Measurements from ENCODE around the gene FAM53A. TPM values are rescaled to one million over a fixed set of nuclear protein-coding genes. Genes with fewer than 3 reads are reported as not detected.

The FAM53A gene
- total RNA-seq, 1 experiment from 2014 or later, result 3.1 TPM

- Histone ChIP-seq H3K4me3 (ENCODE audit: low read length) (peak overlapping the region; percentile 9; the same call in 1 of the 2 replicates), H2AFZ (ENCODE audit: low read length) (peak overlapping the region; percentile 57; the same call in 1 of the 2 replicates), H3K79me2 (ENCODE audit: low read length) (no peaks in the 10 kb centered on the region), H3K36me3 (ENCODE audit: low read depth, low read length) (no peaks in the 10 kb centered on the region), H3K9me2 (replicated peaks; ENCODE audit: low read length) (no peaks in the 10 kb centered on the region), H3K27me3 (ENCODE audit: low read length) (no peaks in the 10 kb centered on the region), H3K4me1 (ENCODE audit: insufficient read depth, low read length) (peaks cover 19% of the 10 kb centered on the region; the same call in 1 of the 2 replicates), H3K4me2 (ENCODE audit: low read length) (peak overlapping the region; percentile 71), H3K9me3 (ENCODE audit: low read length) (no peaks in the 10 kb centered on the region), H4K20me1 (ENCODE audit: low read length) (no peaks in the 10 kb centered on the region), H3K9ac (ENCODE audit: low read length) (no peak overlapping the region), H3F3A (ENCODE audit: low read length, unreplicated experiment) (no peaks in the 10 kb centered on the region), H3K27ac (ENCODE audit: low read length) (no peak overlapping the region)
- TF ChIP-seq EZH2phosphoT487 (IDR thresholded peaks at IDR 0.05; ENCODE audit: borderline replicate concordance, low read length) (no peak), CTCF (conservative IDR thresholded peaks at IDR 0.05; ENCODE audit: low read depth, low read length) (peak; percentile 58)
- POLR2A ChIA-PET (ENCODE audit: unreplicated experiment), result no interaction called here
- peak; percentile 53 for DNase-seq
- intact Hi-C loops (cut with micrococcal nuclease), result no loop called here
- CTCF ChIA-PET, result no interaction called here
- no TSS peak for BruUV-seq (replicated peaks)
- ATAC-seq, result peak; percentile 84
Measured at GRCh38 chr4:1604706-1605205, 79.4 kb downstream of the FAM53A start.

GRCh38 chr4:1604181-1604705, 79.9 kb downstream of the FAM53A start:
- TF ChIP-seq EZH2phosphoT487 (IDR thresholded peaks at IDR 0.05; ENCODE audit: borderline replicate concordance, low read length), result no peak
- TF ChIP-seq EZH2 (IDR thresholded peaks at IDR 0.05; ENCODE audit: low read length, unreplicated experiment), result no peak
- no peak for TF ChIP-seq CTCF (conservative IDR thresholded peaks at IDR 0.05; ENCODE audit: low read depth, low read length)
- Histone ChIP-seq H3K9me2 (replicated peaks; ENCODE audit: low read length) (no peaks in the 10 kb centered on the region), H3K36me3 (ENCODE audit: low read depth, low read length) (no peaks in the 10 kb centered on the region), H4K20me1 (ENCODE audit: low read length) (no peaks in the 10 kb centered on the region), H3K4me1 (ENCODE audit: insufficient read depth, low read length) (peaks cover 19% of the 10 kb centered on the region; the same call in 1 of the 2 replicates), H3K9me3 (ENCODE audit: low read length) (no peaks in the 10 kb centered on the region), H3F3A (ENCODE audit: low read length, unreplicated experiment) (no peaks in the 10 kb centered on the region), H2AFZ (ENCODE audit: low read length) (no peak overlapping the region), H3K9ac (ENCODE audit: low read length) (no peak overlapping the region), H3K27me3 (ENCODE audit: low read length) (no peaks in the 10 kb centered on the region), H3K4me3 (ENCODE audit: low read length) (no peak overlapping the region), H3K79me2 (ENCODE audit: low read length) (no peaks in the 10 kb centered on the region), H3K4me2 (ENCODE audit: low read length) (peak overlapping the region; percentile 71), H3K27ac (ENCODE audit: low read length) (no peak overlapping the region)
- POLR2A ChIA-PET (ENCODE audit: unreplicated experiment), result no interaction called here
- no TSS peak for BruUV-seq (replicated peaks)
- CTCF ChIA-PET, result no interaction called here
- ATAC-seq (peak; percentile 78), DNase-seq (peak; percentile 31)
- intact Hi-C loops (cut with micrococcal nuclease), result no loop called here

GRCh38 chr4:1603413-1604135, 80.5 kb downstream of the FAM53A start:
- no peaks in the 10 kb centered on the region for H3F3A ChIP-seq (ENCODE audit: low read length, unreplicated experiment)
- ChIA-PET POLR2A (ENCODE audit: unreplicated experiment) (no interaction called here), CTCF (no interaction called here)
- TF ChIP-seq EZH2phosphoT487 (IDR thresholded peaks at IDR 0.05; ENCODE audit: borderline replicate concordance, low read length) (no peak), CTCF (conservative IDR thresholded peaks at IDR 0.05; ENCODE audit: low read depth, low read length) (no peak), EZH2 (IDR thresholded peaks at IDR 0.05; ENCODE audit: low read length, unreplicated experiment) (no peak)
- no peak overlapping the region for H3K27ac ChIP-seq (ENCODE audit: low read length)
- no peaks in the 10 kb centered on the region for H3K27me3 ChIP-seq (ENCODE audit: low read length)
- DNase-seq, result no peak
- 0 out of 2 replicates have a peak, but pooled peaks have one; percentile 9 for ATAC-seq
- BruUV-seq (replicated peaks), result no TSS peak
- H3K9me3 ChIP-seq (ENCODE audit: low read length), result no peaks in the 10 kb centered on the region
- no peaks in the 10 kb centered on the region for H3K36me3 ChIP-seq (ENCODE audit: low read depth, low read length)
- intact Hi-C loops (cut with micrococcal nuclease), result no loop called here
- H3K4me1 ChIP-seq (ENCODE audit: insufficient read depth, low read length), result peaks cover 19% of the 10 kb centered on the region; the same call in 1 of the 2 replicates
- H3K4me3 ChIP-seq (ENCODE audit: low read length), result no peak overlapping the region
- H3K9ac ChIP-seq (ENCODE audit: low read length), result no peak overlapping the region
- no peak overlapping the region for H3K4me2 ChIP-seq (ENCODE audit: low read length)
- H2AFZ ChIP-seq (ENCODE audit: low read length), result no peak overlapping the region
- H3K9me2 ChIP-seq (replicated peaks; ENCODE audit: low read length), result no peaks in the 10 kb centered on the region
- no peaks in the 10 kb centered on the region for H3K79me2 ChIP-seq (ENCODE audit: low read length)
- no peaks in the 10 kb centered on the region for H4K20me1 ChIP-seq (ENCODE audit: low read length)

Measured in PC-3 (cell line).